ENCODE results near the gene DOCK4. TPM values are rescaled to one million over a fixed set of nuclear protein-coding genes. Genes with fewer than 3 reads are reported as not detected.

The DOCK4 gene
- total and polyA plus RNA-seq, 4 donors: 7.2 to 48.9 (median 12.8) TPM

DNA sequence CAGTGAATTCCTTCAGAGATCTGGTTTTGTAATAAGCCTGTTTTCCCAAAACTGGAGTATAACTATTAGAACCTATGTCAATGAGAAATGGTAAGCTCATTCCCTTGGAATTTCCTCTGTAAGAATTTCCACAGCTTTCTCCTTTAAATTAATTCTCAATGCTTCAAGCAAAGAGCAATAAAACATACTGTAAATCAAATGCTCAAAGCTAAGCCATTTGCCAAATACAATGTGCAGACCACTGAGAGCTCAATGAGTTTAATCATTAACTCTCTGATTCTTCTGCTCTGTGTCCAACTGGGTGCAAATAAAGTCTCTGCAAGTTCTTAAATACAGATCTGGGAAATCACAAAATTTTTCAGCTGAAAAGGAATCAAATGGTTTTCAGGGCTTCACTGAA, 416.3 kb downstream of the DOCK4 start:
- H3K27ac ChIP-seq (ENCODE audit: low read depth in 1 of 2, low read length in 2 of 2): no peak overlapping the region
- peaks cover 2 to 11% (median 6%) of the 10 kb centered on the region in 4 donors for H3K36me3 ChIP-seq (ENCODE audit: control insufficient read depth in 4 of 4, insufficient read depth in 3 of 4, low read depth in 1 of 4, low read length in 3 of 4)
- H3K4me1 ChIP-seq (ENCODE audit: control insufficient read depth in 4 of 4, insufficient read depth in 4 of 4, low read length in 3 of 4): peaks cover 0 to 3% (median 0%) of the 10 kb centered on the region in 4 donors
- no peak for DNase-seq (ENCODE audit: low spot score)
- peaks cover 0 to 5% (median 1%) of the 10 kb centered on the region in 4 donors for H3K9me3 ChIP-seq (ENCODE audit: control insufficient read depth in 4 of 4, low read length in 3 of 4)
- no peak overlapping the region for H3K9ac ChIP-seq (ENCODE audit: low read depth in 1 of 2, low read length in 2 of 2)
- TF ChIP-seq FOXA2 (IDR thresholded peaks at IDR 0.05) (no peak), RAD21 (IDR thresholded peaks at IDR 0.05) (no peak), EGR1 (IDR thresholded peaks at IDR 0.05; ENCODE audit: low read depth in 2 of 2) (no peak), NR2F2 (IDR thresholded peaks at IDR 0.05) (no peak), TAF1 (conservative IDR thresholded peaks at IDR 0.05) (no peak), SP1 (IDR thresholded peaks at IDR 0.05) (no peak), JUND (IDR thresholded peaks at IDR 0.05) (no peak), YY1 (IDR thresholded peaks at IDR 0.05) (no peak), FOXA1 (IDR thresholded peaks at IDR 0.05) (no peak), HNF4G (IDR thresholded peaks at IDR 0.05) (no peak)
- TF ChIP-seq, protein P1, sequence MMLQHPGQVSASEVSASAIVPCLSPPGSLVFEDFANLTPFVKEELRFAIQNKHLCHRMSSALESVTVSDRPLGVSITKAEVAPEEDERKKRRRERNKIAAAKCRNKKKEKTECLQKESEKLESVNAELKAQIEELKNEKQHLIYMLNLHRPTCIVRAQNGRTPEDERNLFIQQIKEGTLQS (IDR thresholded peaks at IDR 0.05): no peak
- TF ChIP-seq, protein P2, sequence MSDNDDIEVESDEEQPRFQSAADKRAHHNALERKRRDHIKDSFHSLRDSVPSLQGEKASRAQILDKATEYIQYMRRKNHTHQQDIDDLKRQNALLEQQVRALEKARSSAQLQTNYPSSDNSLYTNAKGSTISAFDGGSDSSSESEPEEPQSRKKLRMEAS (IDR thresholded peaks at IDR 0.05): no peak
- TF ChIP-seq, protein P3, sequence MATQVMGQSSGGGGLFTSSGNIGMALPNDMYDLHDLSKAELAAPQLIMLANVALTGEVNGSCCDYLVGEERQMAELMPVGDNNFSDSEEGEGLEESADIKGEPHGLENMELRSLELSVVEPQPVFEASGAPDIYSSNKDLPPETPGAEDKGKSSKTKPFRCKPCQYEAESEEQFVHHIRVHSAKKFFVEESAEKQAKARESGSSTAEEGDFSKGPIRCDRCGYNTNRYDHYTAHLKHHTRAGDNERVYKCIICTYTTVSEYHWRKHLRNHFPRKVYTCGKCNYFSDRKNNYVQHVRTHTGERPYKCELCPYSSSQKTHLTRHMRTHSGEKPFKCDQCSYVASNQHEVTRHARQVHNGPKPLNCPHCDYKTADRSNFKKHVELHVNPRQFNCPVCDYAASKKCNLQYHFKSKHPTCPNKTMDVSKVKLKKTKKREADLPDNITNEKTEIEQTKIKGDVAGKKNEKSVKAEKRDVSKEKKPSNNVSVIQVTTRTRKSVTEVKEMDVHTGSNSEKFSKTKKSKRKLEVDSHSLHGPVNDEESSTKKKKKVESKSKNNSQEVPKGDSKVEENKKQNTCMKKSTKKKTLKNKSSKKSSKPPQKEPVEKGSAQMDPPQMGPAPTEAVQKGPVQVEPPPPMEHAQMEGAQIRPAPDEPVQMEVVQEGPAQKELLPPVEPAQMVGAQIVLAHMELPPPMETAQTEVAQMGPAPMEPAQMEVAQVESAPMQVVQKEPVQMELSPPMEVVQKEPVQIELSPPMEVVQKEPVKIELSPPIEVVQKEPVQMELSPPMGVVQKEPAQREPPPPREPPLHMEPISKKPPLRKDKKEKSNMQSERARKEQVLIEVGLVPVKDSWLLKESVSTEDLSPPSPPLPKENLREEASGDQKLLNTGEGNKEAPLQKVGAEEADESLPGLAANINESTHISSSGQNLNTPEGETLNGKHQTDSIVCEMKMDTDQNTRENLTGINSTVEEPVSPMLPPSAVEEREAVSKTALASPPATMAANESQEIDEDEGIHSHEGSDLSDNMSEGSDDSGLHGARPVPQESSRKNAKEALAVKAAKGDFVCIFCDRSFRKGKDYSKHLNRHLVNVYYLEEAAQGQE (IDR thresholded peaks at IDR 0.05): no peak
- H3K27me3 ChIP-seq (ENCODE audit: control insufficient read depth in 4 of 4, insufficient read depth in 4 of 4, low read length in 3 of 4): no peaks in the 10 kb centered on the region
- no peak overlapping the region for H3K4me3 ChIP-seq (ENCODE audit: low read depth in 1 of 3, low read length in 3 of 3)

DNA sequence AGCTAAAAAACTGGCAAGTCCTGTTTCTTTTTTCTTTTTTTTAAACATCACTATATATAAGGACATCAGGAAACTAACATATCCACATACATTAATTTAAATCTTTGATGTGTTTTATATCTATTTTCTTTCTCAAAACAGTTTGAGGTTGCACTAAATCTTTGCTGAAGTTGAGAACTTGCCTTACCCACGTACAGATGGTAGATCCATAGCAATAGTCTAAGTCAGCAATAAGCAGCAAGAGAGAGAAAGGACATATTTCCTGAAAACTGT, 417.2 kb downstream of the DOCK4 start:
- no peak overlapping the region for H3K4me3 ChIP-seq (ENCODE audit: low read depth in 1 of 3, low read length in 3 of 3)
- H3K27ac ChIP-seq (ENCODE audit: low read depth in 1 of 2, low read length in 2 of 2): no peak overlapping the region
- H3K36me3 ChIP-seq (ENCODE audit: control insufficient read depth in 4 of 4, insufficient read depth in 3 of 4, low read depth in 1 of 4, low read length in 3 of 4): peaks cover 2 to 11% (median 4%) of the 10 kb centered on the region in 4 donors
- H3K9ac ChIP-seq (ENCODE audit: low read depth in 1 of 2, low read length in 2 of 2): no peak overlapping the region
- WGBS: 90% methylated on average over 1 of the region's 1 CpG
- H3K27me3 ChIP-seq (ENCODE audit: control insufficient read depth in 4 of 4, insufficient read depth in 4 of 4, low read length in 3 of 4): no peaks in the 10 kb centered on the region
- no peak for TF ChIP-seq TAF1 (conservative IDR thresholded peaks at IDR 0.05)
- TF ChIP-seq RAD21 (IDR thresholded peaks at IDR 0.05): no peak
- TF ChIP-seq NR2F2 (IDR thresholded peaks at IDR 0.05): no peak
- TF ChIP-seq FOXA2 (IDR thresholded peaks at IDR 0.05): no peak
- no peak for TF ChIP-seq HNF4G (IDR thresholded peaks at IDR 0.05)
- H3K9me3 ChIP-seq (ENCODE audit: control insufficient read depth in 4 of 4, low read length in 3 of 4): no peaks in the 10 kb centered on the region
- H3K4me1 ChIP-seq (ENCODE audit: control insufficient read depth in 4 of 4, insufficient read depth in 4 of 4, low read length in 3 of 4): peaks cover 0 to 3% (median 0%) of the 10 kb centered on the region in 4 donors
- no peak for DNase-seq (ENCODE audit: low spot score)

DNA sequence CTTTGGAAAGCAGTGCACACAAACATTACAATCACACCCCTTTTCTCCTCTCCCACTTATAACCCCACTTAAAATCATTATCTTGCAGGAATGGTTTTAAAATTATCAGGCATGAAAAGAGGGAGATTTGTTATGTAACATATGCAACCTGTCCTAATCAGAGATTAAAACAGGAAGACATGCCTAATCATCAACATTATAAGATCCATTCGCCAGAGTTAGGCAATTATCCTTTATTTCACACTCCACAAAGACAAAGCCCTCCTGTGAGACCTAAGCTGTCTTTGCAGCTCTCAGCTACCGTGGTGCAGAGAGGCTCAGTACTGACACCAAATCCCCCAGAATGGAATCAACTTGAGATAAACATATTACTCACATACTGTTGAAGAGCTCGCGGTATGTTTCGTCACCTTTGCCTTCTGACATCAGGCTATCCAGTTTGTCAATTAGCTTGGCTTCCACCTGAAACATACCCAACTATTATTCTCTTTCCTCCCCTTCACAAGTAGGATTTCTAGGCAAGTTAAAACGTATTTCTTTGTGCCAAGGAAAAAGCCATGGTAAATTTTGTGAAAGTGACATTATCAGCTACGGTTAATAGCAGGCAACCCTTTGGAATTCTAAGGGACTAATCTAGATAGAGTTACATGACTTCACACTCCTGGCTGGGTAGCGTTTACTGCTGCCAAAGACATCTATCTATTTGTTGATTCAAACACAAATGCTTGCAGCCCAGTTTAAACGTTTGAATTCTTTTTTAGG, 417.7 kb downstream of the DOCK4 start:
- DNase-seq (ENCODE audit: low spot score): no peak
- H3K9me3 ChIP-seq (ENCODE audit: control insufficient read depth in 4 of 4, low read length in 3 of 4): no peaks in the 10 kb centered on the region
- 73% methylated on average over 9 of the region's 9 CpGs for WGBS
- H3K36me3 ChIP-seq (ENCODE audit: control insufficient read depth in 4 of 4, insufficient read depth in 3 of 4, low read depth in 1 of 4, low read length in 3 of 4): peaks cover 0 to 10% (median 4%) of the 10 kb centered on the region in 4 donors
- H3K27ac ChIP-seq (ENCODE audit: low read depth in 1 of 2, low read length in 2 of 2): no peak overlapping the region
- no peak overlapping the region for H3K9ac ChIP-seq (ENCODE audit: low read depth in 1 of 2, low read length in 2 of 2)
- H3K4me1 ChIP-seq (ENCODE audit: control insufficient read depth in 4 of 4, insufficient read depth in 4 of 4, low read length in 3 of 4): peaks cover 0 to 3% (median 0%) of the 10 kb centered on the region in 4 donors
- H3K4me3 ChIP-seq (ENCODE audit: low read depth in 1 of 3, low read length in 3 of 3): no peak overlapping the region
- H3K27me3 ChIP-seq (ENCODE audit: control insufficient read depth in 4 of 4, insufficient read depth in 4 of 4, low read length in 3 of 4): no peaks in the 10 kb centered on the region
- TF ChIP-seq, protein P4, sequence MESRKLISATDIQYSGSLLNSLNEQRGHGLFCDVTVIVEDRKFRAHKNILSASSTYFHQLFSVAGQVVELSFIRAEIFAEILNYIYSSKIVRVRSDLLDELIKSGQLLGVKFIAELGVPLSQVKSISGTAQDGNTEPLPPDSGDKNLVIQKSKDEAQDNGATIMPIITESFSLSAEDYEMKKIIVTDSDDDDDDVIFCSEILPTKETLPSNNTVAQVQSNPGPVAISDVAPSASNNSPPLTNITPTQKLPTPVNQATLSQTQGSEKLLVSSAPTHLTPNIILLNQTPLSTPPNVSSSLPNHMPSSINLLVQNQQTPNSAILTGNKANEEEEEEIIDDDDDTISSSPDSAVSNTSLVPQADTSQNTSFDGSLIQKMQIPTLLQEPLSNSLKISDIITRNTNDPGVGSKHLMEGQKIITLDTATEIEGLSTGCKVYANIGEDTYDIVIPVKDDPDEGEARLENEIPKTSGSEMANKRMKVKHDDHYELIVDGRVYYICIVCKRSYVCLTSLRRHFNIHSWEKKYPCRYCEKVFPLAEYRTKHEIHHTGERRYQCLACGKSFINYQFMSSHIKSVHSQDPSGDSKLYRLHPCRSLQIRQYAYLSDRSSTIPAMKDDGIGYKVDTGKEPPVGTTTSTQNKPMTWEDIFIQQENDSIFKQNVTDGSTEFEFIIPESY (IDR thresholded peaks at IDR 0.05): no peak
- TF ChIP-seq RAD21 (IDR thresholded peaks at IDR 0.05) (no peak), HNF4A (conservative IDR thresholded peaks at IDR 0.05) (no peak), GABPA (IDR thresholded peaks at IDR 0.05 in 1 of 2, conservative IDR thresholded peaks at IDR 0.05 in 1 of 2) (no peak), EGR1 (IDR thresholded peaks at IDR 0.05; ENCODE audit: low read depth in 2 of 2) (no peak), FOXA2 (IDR thresholded peaks at IDR 0.05) (no peak), SP1 (IDR thresholded peaks at IDR 0.05) (no peak)

All from liver (tissue), 9 donors.